H1 (cell line): ENCODE results near the gene CELF2. TPM values are rescaled to one million over a fixed set of nuclear protein-coding genes. Genes with fewer than 3 reads are reported as not detected.

Experiments used
- CTCF ChIA-PET: fragments of 300-600 bp; sonication (Branson Sonifier 250); formaldehyde crosslinking; loops from one replicate; lab custom pipeline; 2021; ENCODE audit not compliant: partially characterized antibody; lab: Charles Lee
- POLR2A ChIA-PET: fragments of 300-600 bp; sonication (Branson Sonifier 250); formaldehyde crosslinking; loops from one replicate; lab custom pipeline; 2021; ENCODE audit warnings: inconsistent platforms; ENCODE audit not compliant: partially characterized antibody; lab: Charles Lee
- DNase-seq, 2 experiments: peaks; one replicate each; pipeline versions ENCODE4 v3.0.0 to v3.0.0-alpha.2; 2010 to 2022; ENCODE audit warnings: low spot score in 2 of 2, low read depth in 1 of 2, mixed read lengths in 1 of 2
- FAIRE-seq: peaks from 2 replicates; lab custom pipeline; 2011; peaks lifted over from hg19 to GRCh38; lab: Jason Lieb, UNC
- H2AFZ ChIP-seq: 2 replicates; pipeline ENCODE4 v1.8.1; 2012; ENCODE audit warnings: low read length, inconsistent platforms
- H2AK5ac ChIP-seq: 2 replicates; pipeline ENCODE4 v1.6.1; 2013; ENCODE audit warnings: low read depth, low read length
- H2BK120ac ChIP-seq: replicated peaks from 2 replicates; pipeline ENCODE3; 2013; ENCODE audit warnings: low read depth, low read length, inconsistent platforms
- H2BK12ac ChIP-seq: 2 replicates; pipeline ENCODE4 v1.6.1; 2013; ENCODE audit warnings: low read depth, low read length
- H2BK15ac ChIP-seq: 2 replicates; pipeline ENCODE4 v1.6.1; 2013; ENCODE audit warnings: low read length
- H2BK20ac ChIP-seq: 2 replicates; pipeline ENCODE4 v1.6.1; 2013; ENCODE audit warnings: low read length
- H2BK5ac ChIP-seq: 2 replicates; pipeline ENCODE4 v1.6.1; 2013; ENCODE audit warnings: low read depth, low read length
- H3K14ac ChIP-seq: 2 replicates; pipeline ENCODE4 v1.6.1; 2013; ENCODE audit warnings: inconsistent platforms; ENCODE audit not compliant: insufficient read length
- H3K18ac ChIP-seq: 2 replicates; pipeline ENCODE4 v1.6.1; 2013; ENCODE audit warnings: low read length; ENCODE audit errors: extremely low read depth
- H3K23ac ChIP-seq: 2 replicates; pipeline ENCODE4 v1.6.1; 2013; ENCODE audit warnings: inconsistent platforms; ENCODE audit not compliant: insufficient read length
- H3K23me2 ChIP-seq: 2 replicates; pipeline ENCODE4 v1.6.1; 2013; ENCODE audit warnings: low read depth, low read length
- H3K27ac ChIP-seq: 2 replicates; pipeline ENCODE4 v1.6.1; 2011; ENCODE audit warnings: low read depth, low read length, inconsistent platforms
- H3K27me3 ChIP-seq, 4 experiments: replicated peaks in 1 of 4; 1 replicate in 1 of 4; 2 replicates in 3 of 4; pipeline versions ENCODE4 v1.6.1 to v1.8.1; 2011 to 2013; ENCODE audit warnings: low read length in 3 of 4, mild to moderate bottlenecking in 3 of 4, inconsistent platforms in 2 of 4, mixed read lengths in 2 of 4, moderate library complexity in 1 of 4; ENCODE audit not compliant: control insufficient read depth in 3 of 4, insufficient read depth in 3 of 4; ENCODE audit errors: extremely low read depth in 1 of 4
- H3K36me3 ChIP-seq, 4 experiments: 2 replicates each; pipeline versions ENCODE4 v1.6.1 to v1.8.1; 2011 to 2013; ENCODE audit warnings: mild to moderate bottlenecking in 4 of 4, low read length in 3 of 4, moderate library complexity in 2 of 4, control low read depth in 1 of 4, inconsistent platforms in 1 of 4; ENCODE audit not compliant: insufficient read depth in 4 of 4, control insufficient read depth in 2 of 4
- H3K4ac ChIP-seq: replicated peaks from 2 replicates; pipeline ENCODE3; 2013; ENCODE audit warnings: low read length, low read depth, mixed read lengths, inconsistent platforms; ENCODE audit not compliant: insufficient read length
- H3K4me1 ChIP-seq, 4 experiments: replicated peaks in 1 of 4; 1 replicate in 1 of 4; 2 replicates in 3 of 4; pipeline versions ENCODE4 v1.6.1 to v1.8.1; 2011 to 2013; ENCODE audit warnings: low read length in 3 of 4, inconsistent platforms in 2 of 4, mixed read lengths in 1 of 4; ENCODE audit not compliant: insufficient read depth in 4 of 4, control insufficient read depth in 3 of 4
- H3K4me2 ChIP-seq, 2 experiments: 2 replicates each; pipeline versions ENCODE4 v1.6.1 to v1.8.1; 2011 to 2013; ENCODE audit warnings: low read depth in 2 of 2, low read length in 2 of 2, control low read depth in 1 of 2, inconsistent platforms in 1 of 2, mild to moderate bottlenecking in 1 of 2; ENCODE audit not compliant: insufficient read depth in 1 of 2
- H3K4me3 ChIP-seq, 4 experiments: fragments of 200-600, 300-600 bp in 1 of 4; sonication (generic), shearing (Covaris generic), sonication (Bioruptor Twin) in 1 of 4; 2 replicates each; pipeline versions ENCODE4 v1.5.1 to v1.8.1; 2011 to 2016; ENCODE audit warnings: low read length in 4 of 4, low read depth in 3 of 4, control low read depth in 2 of 4, inconsistent platforms in 2 of 4, mild to moderate bottlenecking in 2 of 4, mixed read lengths in 1 of 4, moderate library complexity in 1 of 4; ENCODE audit not compliant: insufficient read depth in 2 of 4; ENCODE audit errors: extremely low read depth in 1 of 4
- H3K56ac ChIP-seq: replicated peaks from 2 replicates; pipeline ENCODE3; 2013; ENCODE audit warnings: low read depth, mild to moderate bottlenecking, mixed read lengths, low read length, inconsistent platforms; ENCODE audit not compliant: insufficient read length
- H3K79me1 ChIP-seq: 2 replicates; pipeline ENCODE4 v1.6.1; 2013; ENCODE audit warnings: low read depth, low read length, control low read depth
- H3K79me2 ChIP-seq, 2 experiments: 2 replicates each; pipeline versions ENCODE4 v1.6.1 to v1.8.1; 2012 to 2013; ENCODE audit warnings: low read length in 2 of 2, mild to moderate bottlenecking in 2 of 2, inconsistent platforms in 1 of 2; ENCODE audit not compliant: insufficient read depth in 2 of 2, control insufficient read depth in 1 of 2
- H3K9ac ChIP-seq, 4 experiments: replicated peaks in 1 of 4; 1 replicate in 1 of 4; 2 replicates in 3 of 4; pipeline versions ENCODE4 v1.6.1 to v1.8.1; 2011 to 2013; ENCODE audit warnings: low read depth in 3 of 4, low read length in 3 of 4, control low read depth in 2 of 4, mild to moderate bottlenecking in 2 of 4, moderate library complexity in 2 of 4, inconsistent platforms in 1 of 4; ENCODE audit errors: extremely low read depth in 1 of 4
- H3K9me3 ChIP-seq, 2 experiments: 2 replicates each; pipeline versions ENCODE4 v1.6.1 to v1.8.1; 2012 to 2013; ENCODE audit warnings: mild to moderate bottlenecking in 2 of 2, moderate library complexity in 2 of 2, control low read depth in 1 of 2, inconsistent platforms in 1 of 2, low read depth in 1 of 2, low read length in 1 of 2, mixed read lengths in 1 of 2; ENCODE audit not compliant: insufficient read depth in 2 of 2
- H4K20me1 ChIP-seq, 2 experiments: replicated peaks in 1 of 2; 2 replicates each; pipeline versions ENCODE3 to v1.8.1; 2011 to 2013; ENCODE audit warnings: inconsistent platforms in 2 of 2, low read length in 2 of 2, mild to moderate bottlenecking in 1 of 2; ENCODE audit not compliant: insufficient read depth in 2 of 2, control insufficient read depth in 1 of 2
- H4K5ac ChIP-seq: 2 replicates; pipeline ENCODE4 v1.6.1; 2013; ENCODE audit warnings: low read length, low read depth, mixed read lengths, inconsistent platforms; ENCODE audit not compliant: insufficient read length
- H4K8ac ChIP-seq: 2 replicates; pipeline ENCODE4 v1.8.0; 2013; ENCODE audit warnings: mild to moderate bottlenecking, moderate library complexity, low read length, inconsistent platforms; ENCODE audit not compliant: insufficient read depth; ENCODE audit errors: extremely low read depth
- H4K91ac ChIP-seq: replicated peaks from 2 replicates; pipeline ENCODE3; 2013; ENCODE audit warnings: low read length, mixed read lengths, inconsistent platforms; ENCODE audit not compliant: insufficient read length
- ATF2 ChIP-seq: IDR thresholded peaks from 2 replicates; pipeline ENCODE4 v1.6.1; 2012; ENCODE audit warnings: low read length, inconsistent platforms
- CEBPB ChIP-seq: IDR thresholded peaks from 2 replicates; pipeline ENCODE4 v1.6.1; 2012; ENCODE audit warnings: low read depth, low read length
- KDM1A ChIP-seq: fragments of 200-600, 300-600 bp; sonication (generic); IDR thresholded peaks from 2 replicates; pipeline ENCODE4 v1.7.1; 2016; ENCODE audit warnings: mild to moderate bottlenecking, low read length, borderline replicate concordance
- NANOG ChIP-seq: IDR thresholded peaks from 2 replicates; pipeline ENCODE4 v1.6.1; 2011; ENCODE audit warnings: low read length, low read depth, mild to moderate bottlenecking, inconsistent platforms; ENCODE audit not compliant: insufficient read depth, poor library complexity, severe bottlenecking
- POU5F1 ChIP-seq: IDR thresholded peaks from 2 replicates; pipeline ENCODE4 v1.6.1; 2011; ENCODE audit warnings: low read depth, mild to moderate bottlenecking, low read length, moderate library complexity
- SRF ChIP-seq: IDR thresholded peaks from 2 replicates; pipeline ENCODE4 v1.6.1; 2011; ENCODE audit warnings: mild to moderate bottlenecking, low read depth, low read length, moderate library complexity
- SUZ12 ChIP-seq: fragments of 200-600 bp; sonication (generic); IDR thresholded peaks from 2 replicates; pipeline ENCODE4 v1.6.1; 2012; ENCODE audit warnings: mild to moderate bottlenecking, inconsistent platforms, low read length, moderate library complexity, mixed read lengths
- WGBS, 2 experiments: shearing (Covaris generic) in 1 of 2; methylation state at CpG; one replicate each; pipeline versions ENCODE4 v1.1.6 to v1.1.7; 2013 to 2015; ENCODE audit warnings: low lambda C conversion rate in 2 of 2, mixed read lengths in 2 of 2, inconsistent platforms in 1 of 2, low coverage in 1 of 2, missing lambda C conversion rate in 1 of 2; ENCODE audit not compliant: insufficient replicate concordance in 2 of 2, insufficient coverage in 1 of 2, insufficient read length in 1 of 2; ENCODE audit errors: extremely low coverage in 1 of 2, missing lambda C conversion rate in 1 of 2; 5-methylcytosine and 5-hydroxymethylcytosine counted together
- polyA plus RNA-seq, 7 experiments: library from polyadenylated mRNA; depleted of rRNA in 3 of 7; stranded (reverse) in 5 of 7; unstranded in 2 of 7; fragments of >200 nt in 5 of 7; fragments of 200-250 nt in 2 of 7; gene quantifications; 1 replicate in 5 of 7; 2 replicates in 1 of 7; 4 replicates in 1 of 7; pipeline versions ENCODE4 v1.2.1 to v1.2.3, GENCODE V29; 2011 to 2013; ENCODE audit warnings: missing spikeins in 2 of 7, mixed read lengths in 2 of 7
- total RNA-seq: library from RNA; stranded (reverse); fragmentation: NEBNext Ultra II Directional; extraction: Animal tissue kit (Norgen Biotek cat#: 25700); gene quantifications from 2 replicates; pipeline ENCODE4 v1.2.1, GENCODE V29; 2021

The CELF2 gene
- total and polyA plus RNA-seq, 2 of the 8 experiments (the other 6 are each of a cell fraction or from before 2014, with no cell fraction given) = 18.3 to 22.7 TPM

- H3K4me3 ChIP-seq = no peak overlapping the region
- no peaks in the 10 kb centered on the region for H3K4me1 ChIP-seq
- no peak overlapping the region for H3K56ac ChIP-seq
- H3K36me3 ChIP-seq = no peaks in the 10 kb centered on the region
- H3K4me2 ChIP-seq = no peak overlapping the region
- no peak overlapping the region for H3K18ac ChIP-seq
- no peak overlapping the region for H2AK5ac ChIP-seq
- no peak for DNase-seq
- H4K5ac ChIP-seq = no peak overlapping the region
- H2BK5ac ChIP-seq = no peak overlapping the region
- no peaks in the 10 kb centered on the region for H3K23me2 ChIP-seq
- TF ChIP-seq KDM1A = no peak
- TF ChIP-seq CEBPB = no peak
- TF ChIP-seq ATF2 = no peak
- no peak for TF ChIP-seq NANOG
- TF ChIP-seq SUZ12 = no peak
- TF ChIP-seq SRF = no peak
- no peak for TF ChIP-seq POU5F1
- TF ChIP-seq, all 59 proteins: peak for 0
- H2AFZ ChIP-seq = no peak overlapping the region
- 89% methylated on average over 6 of the region's 6 CpGs; no CpG with 5 or more reads in 1 of the 2 experiments for WGBS, 2 experiments
- H4K8ac ChIP-seq = no peak overlapping the region
- H3K27me3 ChIP-seq = no peaks in the 10 kb centered on the region
- H3K79me1 ChIP-seq = no peaks in the 10 kb centered on the region
- no peak overlapping the region for H3K27ac ChIP-seq
- no peak overlapping the region for H3K4ac ChIP-seq
- no peaks in the 10 kb centered on the region for H3K79me2 ChIP-seq
- no peak overlapping the region for H3K23ac ChIP-seq
- ChIA-PET CTCF (no interaction called here), POLR2A (no interaction called here)
- no peak overlapping the region for H3K14ac ChIP-seq
- no peak overlapping the region for H2BK120ac ChIP-seq
- peak; percentile 48 for FAIRE-seq
- 0 out of 4 replicates have a peak, but pooled peaks cover 0 to 2% of the 10 kb centered on the region in 2 experiments for H3K9me3 ChIP-seq
- no peak overlapping the region for H2BK20ac ChIP-seq
- H3K9ac ChIP-seq = no peak overlapping the region
- H4K20me1 ChIP-seq = no peaks in the 10 kb centered on the region
- H4K91ac ChIP-seq = no peak overlapping the region
- no peak overlapping the region for H2BK12ac ChIP-seq
- H2BK15ac ChIP-seq = no peak overlapping the region
Measured at GRCh38 chr10:11057448-11057847, 39.8 kb downstream of the CELF2 start.
